ENCODE results near the gene RFFL.
A peak's percentile ranks its signal among the peaks of the same experiment; 100 is the strongest.
"Not testable (repeated sequence)": the region's sequence is repeated elsewhere in the genome, so short reads cannot be mapped to it uniquely, and the experiment has no call there.

Gene RFFL

DNA sequence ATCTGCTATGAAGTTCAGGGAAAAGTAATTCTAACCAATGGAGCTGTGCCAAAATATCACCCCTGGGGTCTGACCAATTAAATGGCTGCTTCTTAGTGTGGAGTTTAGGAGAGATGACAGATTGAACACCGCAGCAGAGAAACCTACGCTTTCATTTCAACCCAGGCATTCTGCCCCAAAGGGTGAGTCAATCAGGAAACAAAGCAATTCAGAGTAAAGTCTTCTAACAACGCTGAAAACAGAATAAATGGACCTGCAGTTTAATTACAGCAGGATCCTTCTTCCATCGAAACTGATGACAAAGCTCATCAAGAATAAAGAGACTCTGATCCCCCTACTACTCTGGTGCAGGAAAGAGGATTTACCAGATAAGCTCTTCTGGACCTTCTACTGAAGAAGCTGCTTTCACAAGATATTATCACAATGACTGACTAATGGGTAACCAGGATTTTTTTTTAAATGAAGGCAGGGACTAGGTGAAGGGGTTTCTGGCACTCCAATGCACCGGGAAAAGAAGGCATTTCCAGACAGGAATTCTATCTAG lies 16.7 kb downstream of the RFFL start:
- ChIA-PET POLR2A (interaction anchor here (0.6 kb wide), 1 partner anchor 40 kb away, joined by 3 read pairs; no protein-coding TSS in a partner anchor), CTCF (interaction anchor here (0.7 to 1.0 kb wide), 4 partner anchors 9 to 528 kb away, joined by 3 to 4 read pairs (median 4); no protein-coding TSS in a partner anchor)
- Histone ChIP-seq H3K36me3 (ENCODE audit: control insufficient read depth in 2 of 2, insufficient read depth in 1 of 2, low read length in 2 of 2) (no peaks in the 10 kb centered on the region), H3K27ac (ENCODE audit: extremely low read depth, low read depth, low read length) (no peak overlapping the region; the same call in 1 of the 2 replicates), H3K4me3 (ENCODE audit: low read depth, low read length) (no peak overlapping the region), H3K9me3 (ENCODE audit: control insufficient read depth, insufficient read depth, low read depth, low read length) (no peaks in the 10 kb centered on the region), H3K4me1 (ENCODE audit: control insufficient read depth, insufficient read depth, low read length) (peaks cover 18% of the 10 kb centered on the region)
- TF ChIP-seq, protein P1, sequence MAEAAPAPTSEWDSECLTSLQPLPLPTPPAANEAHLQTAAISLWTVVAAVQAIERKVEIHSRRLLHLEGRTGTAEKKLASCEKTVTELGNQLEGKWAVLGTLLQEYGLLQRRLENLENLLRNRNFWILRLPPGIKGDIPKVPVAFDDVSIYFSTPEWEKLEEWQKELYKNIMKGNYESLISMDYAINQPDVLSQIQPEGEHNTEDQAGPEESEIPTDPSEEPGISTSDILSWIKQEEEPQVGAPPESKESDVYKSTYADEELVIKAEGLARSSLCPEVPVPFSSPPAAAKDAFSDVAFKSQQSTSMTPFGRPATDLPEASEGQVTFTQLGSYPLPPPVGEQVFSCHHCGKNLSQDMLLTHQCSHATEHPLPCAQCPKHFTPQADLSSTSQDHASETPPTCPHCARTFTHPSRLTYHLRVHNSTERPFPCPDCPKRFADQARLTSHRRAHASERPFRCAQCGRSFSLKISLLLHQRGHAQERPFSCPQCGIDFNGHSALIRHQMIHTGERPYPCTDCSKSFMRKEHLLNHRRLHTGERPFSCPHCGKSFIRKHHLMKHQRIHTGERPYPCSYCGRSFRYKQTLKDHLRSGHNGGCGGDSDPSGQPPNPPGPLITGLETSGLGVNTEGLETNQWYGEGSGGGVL (tag by site-specific recombination; IDR thresholded peaks at IDR 0.05), result no peak
- TF ChIP-seq ZNF354C (tag by site-specific recombination; IDR thresholded peaks at IDR 0.05; ENCODE audit: borderline replicate concordance, low read depth) (no peak), ZBTB17 (tag by site-specific recombination; IDR thresholded peaks at IDR 0.05) (peak; percentile 74), PRDM1 (tag by site-specific recombination; IDR thresholded peaks at IDR 0.05) (peak; percentile 52; the same call in 1 of the 2 replicates), ZBTB1 (tag by site-specific recombination; IDR thresholded peaks at IDR 0.05) (no peak), ZIC2 (tag by site-specific recombination; IDR thresholded peaks at IDR 0.05) (no peak), ZBTB20 (tag by site-specific recombination; IDR thresholded peaks at IDR 0.05) (0 out of 2 replicates have a peak, but pooled peaks have one; percentile 22), REPIN1 (tag by site-specific recombination; IDR thresholded peaks at IDR 0.05; ENCODE audit: low read depth) (no peak), ZNF660 (tag by site-specific recombination; IDR thresholded peaks at IDR 0.05) (0 out of 2 replicates have a peak, but pooled peaks have one; percentile 32), OSR2 (tag by site-specific recombination; IDR thresholded peaks at IDR 0.05) (peak; percentile 62), ZNF473 (tag by site-specific recombination; IDR thresholded peaks at IDR 0.05) (no peak)
- TF ChIP-seq, protein P2, sequence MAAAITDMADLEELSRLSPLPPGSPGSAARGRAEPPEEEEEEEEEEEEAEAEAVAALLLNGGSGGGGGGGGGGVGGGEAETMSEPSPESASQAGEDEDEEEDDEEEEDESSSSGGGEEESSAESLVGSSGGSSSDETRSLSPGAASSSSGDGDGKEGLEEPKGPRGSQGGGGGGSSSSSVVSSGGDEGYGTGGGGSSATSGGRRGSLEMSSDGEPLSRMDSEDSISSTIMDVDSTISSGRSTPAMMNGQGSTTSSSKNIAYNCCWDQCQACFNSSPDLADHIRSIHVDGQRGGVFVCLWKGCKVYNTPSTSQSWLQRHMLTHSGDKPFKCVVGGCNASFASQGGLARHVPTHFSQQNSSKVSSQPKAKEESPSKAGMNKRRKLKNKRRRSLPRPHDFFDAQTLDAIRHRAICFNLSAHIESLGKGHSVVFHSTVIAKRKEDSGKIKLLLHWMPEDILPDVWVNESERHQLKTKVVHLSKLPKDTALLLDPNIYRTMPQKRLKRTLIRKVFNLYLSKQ (tag by site-specific recombination; IDR thresholded peaks at IDR 0.05; ENCODE audit: borderline replicate concordance), result no peak
- TF ChIP-seq, protein P3, sequence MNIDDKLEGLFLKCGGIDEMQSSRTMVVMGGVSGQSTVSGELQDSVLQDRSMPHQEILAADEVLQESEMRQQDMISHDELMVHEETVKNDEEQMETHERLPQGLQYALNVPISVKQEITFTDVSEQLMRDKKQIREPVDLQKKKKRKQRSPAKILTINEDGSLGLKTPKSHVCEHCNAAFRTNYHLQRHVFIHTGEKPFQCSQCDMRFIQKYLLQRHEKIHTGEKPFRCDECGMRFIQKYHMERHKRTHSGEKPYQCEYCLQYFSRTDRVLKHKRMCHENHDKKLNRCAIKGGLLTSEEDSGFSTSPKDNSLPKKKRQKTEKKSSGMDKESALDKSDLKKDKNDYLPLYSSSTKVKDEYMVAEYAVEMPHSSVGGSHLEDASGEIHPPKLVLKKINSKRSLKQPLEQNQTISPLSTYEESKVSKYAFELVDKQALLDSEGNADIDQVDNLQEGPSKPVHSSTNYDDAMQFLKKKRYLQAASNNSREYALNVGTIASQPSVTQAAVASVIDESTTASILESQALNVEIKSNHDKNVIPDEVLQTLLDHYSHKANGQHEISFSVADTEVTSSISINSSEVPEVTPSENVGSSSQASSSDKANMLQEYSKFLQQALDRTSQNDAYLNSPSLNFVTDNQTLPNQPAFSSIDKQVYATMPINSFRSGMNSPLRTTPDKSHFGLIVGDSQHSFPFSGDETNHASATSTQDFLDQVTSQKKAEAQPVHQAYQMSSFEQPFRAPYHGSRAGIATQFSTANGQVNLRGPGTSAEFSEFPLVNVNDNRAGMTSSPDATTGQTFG (tag by site-specific recombination; IDR thresholded peaks at IDR 0.05; ENCODE audit: borderline replicate concordance), result no peak

DNA sequence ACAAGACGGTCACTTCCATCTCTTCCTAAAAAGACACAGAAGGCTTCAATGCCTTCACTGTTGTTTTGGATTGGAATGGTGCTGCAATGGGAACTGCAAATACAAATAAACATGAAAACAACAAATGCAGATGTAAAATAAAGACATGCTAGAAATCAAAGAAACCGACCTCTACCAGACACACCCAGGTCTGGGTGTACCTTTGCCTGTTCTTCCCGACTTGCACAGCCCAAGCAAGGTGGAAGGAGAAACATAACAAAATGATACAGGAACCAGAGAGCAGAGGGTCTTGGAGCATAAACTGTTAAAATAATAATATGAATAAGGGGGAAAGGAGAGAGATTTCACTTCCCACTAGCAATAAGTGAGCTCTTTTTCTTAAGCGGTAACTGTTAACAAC lies 17.3 kb downstream of the RFFL start:
- ChIA-PET POLR2A (no interaction called here), CTCF (interaction anchor here (0.7 to 1.0 kb wide), 3 partner anchors 9 to 527 kb away, joined by 3 to 4 read pairs (median 4); no protein-coding TSS in a partner anchor)
- no peaks in the 10 kb centered on the region for H3K9me3 ChIP-seq (ENCODE audit: control insufficient read depth, insufficient read depth, low read depth, low read length)
- H3K4me1 ChIP-seq (ENCODE audit: control insufficient read depth, insufficient read depth, low read length), result peaks cover 15% of the 10 kb centered on the region
- H3K36me3 ChIP-seq (ENCODE audit: control insufficient read depth in 2 of 2, insufficient read depth in 1 of 2, low read length in 2 of 2), result no peaks in the 10 kb centered on the region
- TF ChIP-seq SALL2 (tag by site-specific recombination; IDR thresholded peaks at IDR 0.05; ENCODE audit: borderline replicate concordance), result no peak
- TF ChIP-seq ZFP69B (tag by site-specific recombination; IDR thresholded peaks at IDR 0.05), result no peak
- TF ChIP-seq OSR2 (tag by site-specific recombination; IDR thresholded peaks at IDR 0.05), result no peak
- TF ChIP-seq, protein P4, sequence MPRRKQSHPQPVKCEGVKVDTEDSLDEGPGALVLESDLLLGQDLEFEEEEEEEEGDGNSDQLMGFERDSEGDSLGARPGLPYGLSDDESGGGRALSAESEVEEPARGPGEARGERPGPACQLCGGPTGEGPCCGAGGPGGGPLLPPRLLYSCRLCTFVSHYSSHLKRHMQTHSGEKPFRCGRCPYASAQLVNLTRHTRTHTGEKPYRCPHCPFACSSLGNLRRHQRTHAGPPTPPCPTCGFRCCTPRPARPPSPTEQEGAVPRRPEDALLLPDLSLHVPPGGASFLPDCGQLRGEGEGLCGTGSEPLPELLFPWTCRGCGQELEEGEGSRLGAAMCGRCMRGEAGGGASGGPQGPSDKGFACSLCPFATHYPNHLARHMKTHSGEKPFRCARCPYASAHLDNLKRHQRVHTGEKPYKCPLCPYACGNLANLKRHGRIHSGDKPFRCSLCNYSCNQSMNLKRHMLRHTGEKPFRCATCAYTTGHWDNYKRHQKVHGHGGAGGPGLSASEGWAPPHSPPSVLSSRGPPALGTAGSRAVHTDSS (tag by site-specific recombination; IDR thresholded peaks at IDR 0.05), result no peak
- TF ChIP-seq OVOL3 (tag by site-specific recombination; IDR thresholded peaks at IDR 0.05), result no peak
- no peak overlapping the region for H3K4me3 ChIP-seq (ENCODE audit: low read depth, low read length)
- H3K27ac ChIP-seq (ENCODE audit: extremely low read depth, low read depth, low read length), result no peak overlapping the region; the same call in 1 of the 2 replicates

DNA sequence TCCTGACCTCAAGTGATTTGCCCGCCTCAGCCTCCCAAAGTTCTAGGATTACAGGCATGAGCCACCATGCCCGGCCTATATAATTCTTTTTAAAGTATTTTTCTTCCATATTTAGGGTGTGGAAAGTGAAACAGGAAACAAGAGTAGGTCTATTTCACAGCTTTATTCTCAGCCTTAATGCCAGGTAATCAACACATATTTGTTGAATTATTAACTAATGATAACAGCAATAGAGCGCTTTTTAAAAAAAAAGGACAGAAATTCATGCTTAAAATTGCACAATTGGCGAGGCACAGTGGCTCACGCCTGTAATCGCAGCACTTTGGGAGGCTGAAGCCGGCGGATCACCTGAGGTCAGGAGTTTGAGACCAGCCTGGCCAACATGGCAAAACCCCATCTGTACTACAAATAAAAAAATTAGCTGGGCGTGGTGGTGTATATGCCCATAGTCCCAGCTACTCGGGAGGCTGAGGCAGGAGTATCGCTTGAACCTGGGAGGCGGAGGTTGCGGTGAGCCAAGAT lies 18.0 kb downstream of the RFFL start:
- CTCF ChIA-PET, POLR2A ChIA-PET: not testable (repeated sequence)
- peaks cover 11% of the 10 kb centered on the region; the same call in 1 of the 2 replicates for H3K4me1 ChIP-seq (ENCODE audit: control insufficient read depth, insufficient read depth, low read length)

More for the DNA sequence above, 18.0 kb downstream of the RFFL start:
- not testable (repeated sequence) for H3K27ac ChIP-seq (ENCODE audit: extremely low read depth, low read depth, low read length); H3K9me3 ChIP-seq (ENCODE audit: control insufficient read depth, insufficient read depth, low read depth, low read length); H3K4me3 ChIP-seq (ENCODE audit: low read depth, low read length); H3K36me3 ChIP-seq (ENCODE audit: control insufficient read depth in 2 of 2, insufficient read depth in 1 of 2, low read length in 2 of 2)
